Neural cell (in vitro differentiated cells): ENCODE measurements around the gene LRRK1. TPM values are rescaled to one million over a fixed set of nuclear protein-coding genes. Genes with fewer than 3 reads are reported as not detected.

Experiments
- H2AFZ ChIP-seq: fragments of 200-600, 300-800 bp; sonication (generic), shearing (Covaris generic); 2 replicates; pipeline ENCODE4 v1.6.0; 2014; ENCODE audit warnings: low read depth, mild to moderate bottlenecking, antibody characterized with exemption, low read length, moderate library complexity
- H3F3A ChIP-seq: fragments of 200-600 bp; shearing (Covaris generic); 2 replicates; pipeline ENCODE4 v1.6.1; 2016; ENCODE audit warnings: mild to moderate bottlenecking, moderate library complexity, mixed read lengths, antibody characterized with exemption, low read length; ENCODE audit not compliant: insufficient read depth, poor library complexity, severe bottlenecking
- H3K27ac ChIP-seq: fragments of 200-600, 300-800 bp; sonication (generic), shearing (Covaris generic); 2 replicates; pipeline ENCODE4 v1.5.1; 2014; ENCODE audit warnings: mild to moderate bottlenecking, low read length, moderate library complexity
- H3K27me3 ChIP-seq: fragments of 300-800, 200-600 bp; sonication (generic), shearing (Covaris generic); 2 replicates; pipeline ENCODE4 v1.6.0; 2014; ENCODE audit warnings: mild to moderate bottlenecking, low read depth, low read length, moderate library complexity; ENCODE audit not compliant: insufficient read depth
- H3K36me3 ChIP-seq: fragments of 300-800, 200-600 bp; sonication (generic), shearing (Covaris generic); 2 replicates; pipeline ENCODE4 v1.5.1; 2014; ENCODE audit warnings: mild to moderate bottlenecking, antibody characterized with exemption, low read length, moderate library complexity; ENCODE audit not compliant: insufficient read depth
- H3K4me2 ChIP-seq: fragments of 300-800, 200-600 bp; sonication (generic), shearing (Covaris generic); 2 replicates; pipeline ENCODE4 v1.6.0; 2014; ENCODE audit warnings: mild to moderate bottlenecking, low read length
- H3K4me3 ChIP-seq: fragments of 300-800, 200-600 bp; sonication (generic), shearing (Covaris generic); 2 replicates; pipeline ENCODE4 v1.5.1; 2014; ENCODE audit warnings: mild to moderate bottlenecking, low read length, moderate library complexity
- H3K79me2 ChIP-seq: fragments of 200-600 bp; shearing (Covaris generic); replicated peaks from 2 replicates; pipeline ENCODE4 v1.6.0; 2014; ENCODE audit warnings: mild to moderate bottlenecking, low read length, moderate library complexity; ENCODE audit not compliant: insufficient read depth
- H3K9ac ChIP-seq: fragments of 300-800, 200-600 bp; sonication (generic), shearing (Covaris generic); 2 replicates; pipeline ENCODE4 v1.6.1; 2016; ENCODE audit warnings: mild to moderate bottlenecking, low read length, mixed read lengths
- H3K9me2 ChIP-seq: fragments of 200-600 bp; shearing (Covaris generic); 2 replicates; pipeline ENCODE4 v1.6.1; 2016; ENCODE audit warnings: mild to moderate bottlenecking, low read length, mixed read lengths; ENCODE audit not compliant: insufficient read depth
- H3K9me3 ChIP-seq: fragments of 200-600, 300-800 bp; sonication (generic), shearing (Covaris generic); 2 replicates; pipeline ENCODE4 v1.6.1; 2016; ENCODE audit warnings: mild to moderate bottlenecking, mixed run types, low read length, moderate library complexity, mixed read lengths
- H4K20me1 ChIP-seq: fragments of 200-600 bp; shearing (Covaris generic); 2 replicates; pipeline ENCODE4 v1.6.1; 2016; ENCODE audit warnings: mild to moderate bottlenecking, mixed run types; ENCODE audit not compliant: insufficient read depth
- EP300 ChIP-seq: fragments of 450-650 bp; conservative IDR thresholded peaks from 2 replicates; pipeline ENCODE4 v1.6.1; 2014; ENCODE audit warnings: antibody characterized with exemption, mild to moderate bottlenecking, moderate library complexity; ENCODE audit not compliant: poor library complexity, severe bottlenecking
- EZH2 ChIP-seq: fragments of 200-600, 300-800 bp; shearing (Covaris generic), sonication (generic); IDR thresholded peaks from 2 replicates; pipeline ENCODE4 v1.6.1; 2014; ENCODE audit warnings: antibody characterized with exemption, low read length, borderline replicate concordance, mild to moderate bottlenecking; ENCODE audit not compliant: insufficient read depth, poor library complexity, severe bottlenecking
- MXI1 ChIP-seq: fragments of 450-650 bp; conservative IDR thresholded peaks from 2 replicates; pipeline ENCODE4 v1.6.1; 2014; ENCODE audit warnings: antibody characterized with exemption, mild to moderate bottlenecking; ENCODE audit not compliant: poor library complexity, severe bottlenecking
- POLR2AphosphoS5 ChIP-seq: IDR thresholded peaks from 2 replicates; pipeline ENCODE4 v1.6.1; 2012
- RAD21 ChIP-seq: fragments of 450-650 bp; conservative IDR thresholded peaks from 2 replicates; pipeline ENCODE4 v1.6.1; 2014; ENCODE audit warnings: antibody characterized with exemption, mild to moderate bottlenecking, moderate library complexity
- SMC3 ChIP-seq: fragments of 450-650 bp; conservative IDR thresholded peaks from 2 replicates; pipeline ENCODE4 v1.6.1; 2014; ENCODE audit warnings: antibody characterized with exemption, mild to moderate bottlenecking, moderate library complexity; ENCODE audit not compliant: poor library complexity
- TAF1 ChIP-seq: IDR thresholded peaks from 2 replicates; pipeline ENCODE4 v1.6.1; 2012; ENCODE audit warnings: low read depth
- polyA plus RNA-seq: library from polyadenylated mRNA; depleted of rRNA; stranded (reverse); fragments of >200 nt; gene quantifications from 2 replicates; pipeline ENCODE4 v1.2.3, GENCODE V29; 2014
- TF ChIP-seq, protein P1 (sequence below): fragments of 450-650 bp; IDR thresholded peaks from 2 replicates; pipeline ENCODE4 v1.5.1; 2014; ENCODE audit warnings: antibody characterized with exemption, mild to moderate bottlenecking, moderate library complexity; ENCODE audit not compliant: poor library complexity, severe bottlenecking
- TF ChIP-seq, protein P2 (sequence below): IDR thresholded peaks from 2 replicates; pipeline ENCODE4 v1.6.1; 2012; ENCODE audit warnings: borderline replicate concordance

Gene LRRK1
- polyA plus RNA-seq, 1 donor from 2014 or later: 0.06 TPM

DNA sequence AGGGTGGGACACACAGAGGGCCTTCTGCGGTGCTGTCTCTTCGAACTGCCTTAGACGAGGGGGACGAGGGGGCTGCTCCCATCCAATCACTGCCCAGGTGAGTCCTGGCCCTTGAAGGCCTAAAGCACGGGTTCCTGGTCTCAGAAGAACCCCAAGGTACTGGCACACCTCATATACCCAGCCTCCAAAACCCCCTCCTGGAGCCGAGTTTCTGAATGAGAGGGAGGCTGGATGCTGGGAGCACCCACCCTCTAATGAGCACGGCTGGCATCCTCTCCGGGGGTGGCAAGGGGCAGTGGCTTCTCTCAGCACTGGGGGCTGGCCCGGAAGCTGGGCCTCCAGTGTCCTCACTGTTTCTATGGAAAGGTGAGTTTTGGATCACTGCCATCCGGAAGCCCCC lies 165.6 kb downstream of the LRRK1 start:
- no peaks in the 10 kb centered on the region for H3K79me2 ChIP-seq
- no peaks in the 10 kb centered on the region for H3K27me3 ChIP-seq
- TF ChIP-seq EP300 (no peak), MXI1 (no peak), EZH2 (no peak), POLR2AphosphoS5 (no peak), SMC3 (no peak), RAD21 (no peak), TAF1 (no peak)
- TF ChIP-seq, protein P1, sequence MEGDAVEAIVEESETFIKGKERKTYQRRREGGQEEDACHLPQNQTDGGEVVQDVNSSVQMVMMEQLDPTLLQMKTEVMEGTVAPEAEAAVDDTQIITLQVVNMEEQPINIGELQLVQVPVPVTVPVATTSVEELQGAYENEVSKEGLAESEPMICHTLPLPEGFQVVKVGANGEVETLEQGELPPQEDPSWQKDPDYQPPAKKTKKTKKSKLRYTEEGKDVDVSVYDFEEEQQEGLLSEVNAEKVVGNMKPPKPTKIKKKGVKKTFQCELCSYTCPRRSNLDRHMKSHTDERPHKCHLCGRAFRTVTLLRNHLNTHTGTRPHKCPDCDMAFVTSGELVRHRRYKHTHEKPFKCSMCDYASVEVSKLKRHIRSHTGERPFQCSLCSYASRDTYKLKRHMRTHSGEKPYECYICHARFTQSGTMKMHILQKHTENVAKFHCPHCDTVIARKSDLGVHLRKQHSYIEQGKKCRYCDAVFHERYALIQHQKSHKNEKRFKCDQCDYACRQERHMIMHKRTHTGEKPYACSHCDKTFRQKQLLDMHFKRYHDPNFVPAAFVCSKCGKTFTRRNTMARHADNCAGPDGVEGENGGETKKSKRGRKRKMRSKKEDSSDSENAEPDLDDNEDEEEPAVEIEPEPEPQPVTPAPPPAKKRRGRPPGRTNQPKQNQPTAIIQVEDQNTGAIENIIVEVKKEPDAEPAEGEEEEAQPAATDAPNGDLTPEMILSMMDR: no peak
- TF ChIP-seq, protein P2, sequence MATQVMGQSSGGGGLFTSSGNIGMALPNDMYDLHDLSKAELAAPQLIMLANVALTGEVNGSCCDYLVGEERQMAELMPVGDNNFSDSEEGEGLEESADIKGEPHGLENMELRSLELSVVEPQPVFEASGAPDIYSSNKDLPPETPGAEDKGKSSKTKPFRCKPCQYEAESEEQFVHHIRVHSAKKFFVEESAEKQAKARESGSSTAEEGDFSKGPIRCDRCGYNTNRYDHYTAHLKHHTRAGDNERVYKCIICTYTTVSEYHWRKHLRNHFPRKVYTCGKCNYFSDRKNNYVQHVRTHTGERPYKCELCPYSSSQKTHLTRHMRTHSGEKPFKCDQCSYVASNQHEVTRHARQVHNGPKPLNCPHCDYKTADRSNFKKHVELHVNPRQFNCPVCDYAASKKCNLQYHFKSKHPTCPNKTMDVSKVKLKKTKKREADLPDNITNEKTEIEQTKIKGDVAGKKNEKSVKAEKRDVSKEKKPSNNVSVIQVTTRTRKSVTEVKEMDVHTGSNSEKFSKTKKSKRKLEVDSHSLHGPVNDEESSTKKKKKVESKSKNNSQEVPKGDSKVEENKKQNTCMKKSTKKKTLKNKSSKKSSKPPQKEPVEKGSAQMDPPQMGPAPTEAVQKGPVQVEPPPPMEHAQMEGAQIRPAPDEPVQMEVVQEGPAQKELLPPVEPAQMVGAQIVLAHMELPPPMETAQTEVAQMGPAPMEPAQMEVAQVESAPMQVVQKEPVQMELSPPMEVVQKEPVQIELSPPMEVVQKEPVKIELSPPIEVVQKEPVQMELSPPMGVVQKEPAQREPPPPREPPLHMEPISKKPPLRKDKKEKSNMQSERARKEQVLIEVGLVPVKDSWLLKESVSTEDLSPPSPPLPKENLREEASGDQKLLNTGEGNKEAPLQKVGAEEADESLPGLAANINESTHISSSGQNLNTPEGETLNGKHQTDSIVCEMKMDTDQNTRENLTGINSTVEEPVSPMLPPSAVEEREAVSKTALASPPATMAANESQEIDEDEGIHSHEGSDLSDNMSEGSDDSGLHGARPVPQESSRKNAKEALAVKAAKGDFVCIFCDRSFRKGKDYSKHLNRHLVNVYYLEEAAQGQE: no peak
- no peaks in the 10 kb centered on the region for H4K20me1 ChIP-seq
- H3K9me3 ChIP-seq: no peaks in the 10 kb centered on the region
- H3K36me3 ChIP-seq: no peaks in the 10 kb centered on the region
- H2AFZ ChIP-seq: no peak overlapping the region
- no peak overlapping the region for H3K27ac ChIP-seq
- no peak overlapping the region for H3K9ac ChIP-seq
- H3K4me2 ChIP-seq: no peak overlapping the region
- no peaks in the 10 kb centered on the region for H3K9me2 ChIP-seq
- no peak overlapping the region for H3K4me3 ChIP-seq
- no peaks in the 10 kb centered on the region for H3F3A ChIP-seq

DNA sequence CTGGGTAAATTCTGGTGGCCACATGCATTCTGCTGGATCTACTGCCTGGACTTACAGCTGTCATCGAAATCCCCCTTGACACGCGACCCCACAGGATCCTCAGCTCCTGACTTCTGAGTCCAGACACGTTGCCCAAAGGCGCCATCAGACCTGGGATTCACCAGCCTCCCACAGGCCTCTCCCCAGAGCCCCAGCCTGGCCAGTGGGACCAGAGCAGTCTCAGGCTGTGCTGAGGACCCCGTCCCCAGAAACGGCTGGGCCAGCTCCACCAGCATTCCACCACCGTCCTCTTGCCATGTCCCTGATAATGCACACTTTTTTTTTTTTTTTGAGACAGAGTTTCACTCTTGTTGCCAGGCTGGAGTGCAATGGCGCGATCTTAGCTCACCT lies 166.1 kb downstream of the LRRK1 start:
- Histone ChIP-seq H3K27ac (no peak overlapping the region), H3F3A (no peaks in the 10 kb centered on the region), H3K36me3 (no peaks in the 10 kb centered on the region), H3K4me3 (no peak overlapping the region), H2AFZ (no peak overlapping the region), H3K79me2 (no peaks in the 10 kb centered on the region), H3K9ac (no peak overlapping the region), H4K20me1 (no peaks in the 10 kb centered on the region), H3K27me3 (no peaks in the 10 kb centered on the region), H3K9me2 (no peaks in the 10 kb centered on the region), H3K9me3 (no peaks in the 10 kb centered on the region), H3K4me2 (no peak overlapping the region)
- TF ChIP-seq RAD21 (no peak), TAF1 (no peak), SMC3 (no peak), MXI1 (no peak), EP300 (no peak), POLR2AphosphoS5 (no peak), EZH2 (no peak)
- TF ChIP-seq, protein P2: no peak
- TF ChIP-seq, protein P1: no peak
